HG03354 (cell line): ENCODE measurements around the gene HSD17B8.
"Not testable (repeated sequence)": the region's sequence is repeated elsewhere in the genome, so short reads cannot be mapped to it uniquely, and the experiment has no call there.

Source experiments
- ATAC-seq: cut with Tn5 transposase; IDR thresholded peaks from one replicate; pipeline ENCODE4 v1.9.1; 2021; ENCODE audit warnings: mild to moderate bottlenecking; ENCODE audit not compliant: unreplicated experiment, poor library complexity, severe bottlenecking

HSD17B8 gene

GRCh38 chr6:33204165-33204414, 365 bp upstream of the HSD17B8 start:
- ATAC-seq, result no peak

GRCh38 chr6:33205191-33206026, 954 bp downstream of the HSD17B8 start:
- no peak for ATAC-seq

DNA sequence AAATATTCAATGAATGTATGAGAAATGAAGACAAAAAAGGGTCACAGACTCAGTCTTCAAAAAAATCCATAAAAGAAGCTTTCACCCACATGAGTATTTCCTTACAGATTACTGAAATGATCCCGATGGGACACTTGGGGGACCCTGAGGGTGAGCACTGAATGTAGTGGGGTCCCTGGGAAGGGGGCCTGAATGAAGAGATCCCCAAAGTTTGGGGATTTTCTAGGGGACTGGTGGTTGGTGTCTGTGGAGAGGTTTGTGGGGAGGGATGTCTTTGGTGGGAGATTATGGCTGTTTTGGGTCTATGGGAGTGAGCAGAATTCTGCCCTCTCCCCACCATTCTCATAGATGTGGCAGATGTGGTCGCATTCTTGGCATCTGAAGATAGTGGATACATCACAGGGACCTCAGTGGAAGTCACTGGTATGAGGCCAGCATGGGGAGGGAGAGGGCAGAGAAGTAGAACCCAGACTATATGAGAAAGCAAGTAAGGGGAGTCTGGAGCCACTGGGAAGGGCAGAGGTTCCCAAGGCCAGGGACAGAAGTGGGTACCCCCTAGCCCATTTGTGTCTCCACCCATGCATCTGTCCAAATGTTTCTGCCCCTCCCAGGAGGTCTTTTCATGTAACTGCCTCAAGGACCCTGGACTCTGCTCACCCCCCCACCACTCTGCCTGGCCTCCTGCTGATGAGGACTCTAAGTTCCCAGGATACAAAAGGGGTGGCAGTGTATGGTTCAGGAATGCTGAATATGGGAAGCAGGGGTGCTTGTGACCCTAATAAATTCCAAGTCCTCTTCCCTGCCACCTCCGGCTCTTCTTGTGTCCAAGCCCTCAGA, 1.8 kb downstream of the HSD17B8 start:
- ATAC-seq, result no peak

DNA sequence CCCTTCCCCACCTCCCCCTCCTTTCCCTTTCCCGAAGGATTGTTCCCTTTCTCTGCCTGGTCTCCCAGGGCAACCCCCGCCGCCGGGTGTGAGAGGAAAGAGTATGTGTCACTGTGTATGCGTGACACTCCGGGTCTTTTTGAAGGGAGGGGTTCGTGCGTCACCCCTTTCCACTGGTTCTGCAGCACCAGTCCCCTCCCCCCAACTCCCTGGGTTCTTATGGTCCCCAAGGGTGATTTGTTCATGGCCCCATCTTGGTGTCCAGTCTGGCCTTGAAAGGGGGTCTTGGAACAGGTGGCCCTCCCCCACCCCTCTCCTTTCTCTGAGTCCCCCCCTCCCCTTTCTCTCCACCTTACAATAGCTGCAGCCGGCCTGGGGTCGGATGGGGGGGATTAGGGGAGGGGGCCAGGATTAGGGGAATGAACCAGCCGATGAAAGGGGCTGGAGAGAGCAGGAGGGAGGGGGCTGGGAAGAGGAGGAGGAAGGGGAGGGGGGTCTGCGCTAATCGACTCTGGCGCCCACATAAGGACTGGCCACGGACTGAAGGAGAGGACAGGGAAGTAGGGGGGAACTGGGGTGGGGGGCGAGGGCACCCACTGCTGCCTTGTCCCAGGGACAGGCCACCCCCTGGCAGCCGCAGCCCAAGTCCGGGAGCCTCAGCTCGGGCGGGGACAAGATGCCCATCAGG, 2.6 kb downstream of the HSD17B8 start:
- ATAC-seq, result no peak

GRCh38 chr6:33207552-33208090, 3.2 kb downstream of the HSD17B8 start:
- no peak for ATAC-seq

DNA sequence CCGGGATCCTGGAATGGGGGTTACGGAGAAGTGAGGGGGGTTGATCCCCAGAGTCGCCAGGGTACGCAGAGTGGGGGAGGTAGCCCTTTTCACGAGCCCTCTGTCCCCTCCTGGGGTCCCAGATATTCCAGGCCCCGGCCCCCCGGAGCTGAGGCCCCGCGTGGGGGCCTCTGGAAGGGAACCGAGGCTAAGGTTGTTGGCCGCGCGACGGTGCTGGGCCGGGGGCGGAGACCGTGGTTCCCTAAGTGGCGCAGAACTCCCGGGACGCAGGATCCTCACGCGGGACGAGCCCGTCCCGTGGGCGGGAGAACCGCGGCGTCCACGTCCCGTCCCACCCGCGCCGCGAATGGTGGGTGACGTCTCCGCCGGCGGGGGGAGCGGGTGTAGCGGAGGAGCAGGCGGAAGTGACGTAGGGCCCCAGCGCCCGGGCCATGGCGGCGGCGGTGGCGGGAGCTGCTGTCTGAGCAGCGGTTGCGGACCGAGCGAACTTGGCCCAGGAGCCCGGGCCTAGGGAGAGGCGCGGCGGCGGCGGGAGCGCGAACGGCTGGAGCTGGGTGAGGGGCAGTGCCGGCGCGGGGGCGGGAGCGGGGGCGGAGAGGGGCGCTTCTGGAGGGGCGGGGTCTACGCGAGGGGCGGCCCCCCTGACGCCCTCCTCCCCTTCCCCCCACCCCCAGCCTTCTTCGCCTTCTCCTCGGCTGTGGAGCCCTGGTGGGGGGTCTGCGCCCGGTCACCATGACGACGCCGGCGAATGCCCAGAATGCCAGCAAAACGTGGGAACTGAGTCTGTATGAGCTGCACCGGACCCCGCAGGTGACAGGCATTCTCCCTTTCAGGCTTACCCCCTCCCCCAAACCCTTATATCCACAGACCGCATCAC, 3.9 kb downstream of the HSD17B8 start, which contains the start of gene RING1:
RING1 (plus strand) TSS at position 410 of the 877 bp plus-strand sequence; CDS start at position 733, 323 bp downstream.
- ATAC-seq, result peak; percentile 57

DNA sequence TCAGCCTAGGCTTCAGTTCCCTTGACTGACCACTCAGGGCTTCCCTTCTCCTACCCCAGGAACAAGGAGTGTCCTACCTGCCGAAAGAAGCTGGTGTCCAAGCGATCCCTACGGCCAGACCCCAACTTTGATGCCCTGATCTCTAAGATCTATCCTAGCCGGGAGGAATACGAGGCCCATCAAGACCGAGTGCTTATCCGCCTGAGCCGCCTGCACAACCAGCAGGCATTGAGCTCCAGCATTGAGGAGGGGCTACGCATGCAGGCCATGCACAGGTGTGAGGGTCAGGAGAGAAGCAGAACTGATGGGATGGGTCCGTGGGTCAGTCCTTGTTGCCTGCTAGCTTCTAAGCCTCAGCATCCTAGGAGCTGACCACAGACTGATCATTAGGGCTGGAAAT, 5.4 kb downstream of the HSD17B8 start:
- ATAC-seq, result no peak

DNA sequence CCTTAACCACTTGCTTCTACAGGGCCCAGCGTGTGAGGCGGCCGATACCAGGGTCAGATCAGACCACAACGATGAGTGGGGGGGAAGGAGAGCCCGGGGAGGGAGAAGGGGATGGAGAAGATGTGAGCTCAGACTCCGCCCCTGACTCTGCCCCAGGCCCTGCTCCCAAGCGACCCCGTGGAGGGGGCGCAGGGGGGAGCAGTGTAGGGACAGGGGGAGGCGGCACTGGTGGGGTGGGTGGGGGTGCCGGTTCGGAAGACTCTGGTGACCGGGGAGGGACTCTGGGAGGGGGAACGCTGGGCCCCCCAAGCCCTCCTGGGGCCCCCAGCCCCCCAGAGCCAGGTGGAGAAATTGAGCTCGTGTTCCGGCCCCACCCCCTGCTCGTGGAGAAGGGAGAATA, 6.7 kb downstream of the HSD17B8 start:
- no peak for ATAC-seq

- ATAC-seq, result no peak
Measured at GRCh38 chr6:33211666-33212422, 7.4 kb downstream of the HSD17B8 start.

DNA sequence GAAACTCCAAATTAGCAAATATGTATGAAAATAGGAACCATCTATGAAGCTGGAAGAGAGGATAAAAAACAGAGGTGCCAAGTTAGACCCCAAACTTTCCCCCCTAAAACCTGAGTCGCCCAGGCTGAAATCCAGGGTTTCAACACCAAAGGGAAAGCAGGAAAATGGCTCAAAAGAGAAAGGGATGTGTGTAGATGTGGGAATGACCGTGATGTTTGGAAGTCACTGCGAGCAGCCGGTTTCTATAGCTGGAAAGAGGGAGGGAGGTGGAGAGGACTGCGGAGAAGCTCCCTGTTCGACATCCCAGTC, 8.4 kb downstream of the HSD17B8 start:
- no peak for ATAC-seq

DNA sequence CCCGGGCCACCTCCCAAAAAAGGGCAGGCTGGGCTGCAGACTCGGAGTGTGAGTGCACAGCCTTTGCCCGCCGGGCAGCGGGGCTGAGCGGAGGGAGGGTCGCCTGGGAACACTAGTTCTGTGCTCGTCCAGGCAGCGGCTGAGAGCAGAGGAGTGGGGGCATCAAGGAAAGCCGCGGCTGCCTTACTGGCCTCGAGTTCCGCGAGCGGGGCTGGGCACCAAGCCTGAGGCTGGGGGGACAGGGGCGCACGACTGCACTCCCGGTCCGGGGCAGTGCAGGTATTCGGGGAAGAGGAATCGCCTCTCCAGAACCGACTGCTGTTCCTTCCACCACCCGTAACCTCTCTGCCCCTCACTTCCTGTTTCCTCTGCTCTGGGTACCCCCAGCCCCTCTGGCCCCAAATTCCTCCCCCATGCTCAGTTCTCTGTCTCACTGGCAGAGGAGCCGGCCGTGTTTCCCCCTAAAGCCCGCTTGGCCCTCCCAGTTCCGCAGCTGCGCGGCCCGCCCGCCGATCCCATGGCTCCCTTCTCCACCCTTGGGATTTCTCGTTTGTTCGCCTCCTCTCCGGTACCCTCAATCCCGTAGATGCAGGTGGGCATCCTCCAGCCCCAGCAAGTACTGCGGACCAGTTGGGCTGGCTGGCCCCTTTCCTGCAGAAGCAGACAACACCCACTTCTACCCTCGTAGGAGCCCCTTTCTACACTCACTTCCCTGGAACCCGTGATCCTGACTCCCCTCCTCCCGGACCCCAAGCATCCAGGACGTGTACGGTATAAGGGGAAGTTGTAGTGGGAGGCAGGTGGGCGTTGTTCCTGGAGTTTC, 8.9 kb downstream of the HSD17B8 start:
- ATAC-seq, result no peak

DNA sequence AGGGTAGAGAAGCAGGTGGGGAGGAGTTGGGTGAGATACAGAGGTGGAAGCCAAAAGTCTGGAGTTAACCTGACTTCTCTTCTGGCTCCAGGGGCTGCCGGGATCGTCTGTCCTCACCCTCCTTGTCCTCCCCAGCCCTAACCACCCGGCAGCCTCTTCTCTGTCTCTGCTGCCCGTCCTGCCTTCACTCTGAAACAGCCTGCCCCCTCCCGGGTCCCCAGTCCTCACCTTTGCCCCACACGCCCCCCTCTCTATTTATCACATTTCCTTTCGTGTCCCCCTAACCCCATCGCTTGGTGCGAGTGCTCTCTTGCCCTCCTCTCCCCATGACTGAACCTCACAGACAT, 9.5 kb downstream of the HSD17B8 start:
- no peak for ATAC-seq

DNA sequence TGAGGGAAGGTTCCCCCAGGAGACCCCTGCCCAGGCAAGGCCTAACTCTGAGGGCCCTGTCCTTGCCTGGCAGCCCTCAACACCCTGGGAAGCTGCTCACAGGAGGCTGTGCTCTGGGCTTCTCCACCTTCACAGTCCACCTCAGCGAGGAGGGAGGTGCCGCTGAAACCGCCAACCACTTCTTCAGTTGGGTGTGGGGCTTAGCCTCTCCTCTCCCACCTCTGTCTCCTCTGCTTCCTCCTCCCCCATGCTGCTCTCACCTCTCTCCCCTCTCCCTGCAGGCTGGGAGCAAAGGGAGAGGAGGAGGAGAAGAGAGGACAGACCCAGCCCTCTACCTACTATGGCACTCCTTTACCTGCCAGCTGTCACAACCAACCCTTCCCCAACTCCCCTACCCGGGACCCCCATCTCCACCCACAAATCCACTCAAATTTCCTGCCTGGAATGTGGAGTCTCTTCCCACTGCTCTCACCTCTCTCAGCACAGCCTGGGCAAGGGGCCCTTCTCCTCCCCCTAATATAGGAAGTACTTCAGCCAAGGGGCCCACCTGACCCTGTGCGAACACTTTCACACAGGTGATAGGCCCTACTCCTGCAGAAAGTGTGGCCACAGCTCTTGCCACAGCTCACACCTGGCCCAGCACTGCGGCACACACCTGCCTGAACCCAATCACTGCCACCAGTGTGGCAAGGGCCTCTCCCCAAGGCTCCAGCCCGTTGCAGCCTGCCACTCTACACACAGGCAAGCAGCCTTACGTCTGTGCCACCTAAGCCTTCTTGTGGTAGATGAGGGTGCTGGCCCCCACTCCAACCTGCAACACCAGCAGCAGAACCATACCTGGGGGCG, 11.0 kb downstream of the HSD17B8 start:
- ATAC-seq, result no peak

DNA sequence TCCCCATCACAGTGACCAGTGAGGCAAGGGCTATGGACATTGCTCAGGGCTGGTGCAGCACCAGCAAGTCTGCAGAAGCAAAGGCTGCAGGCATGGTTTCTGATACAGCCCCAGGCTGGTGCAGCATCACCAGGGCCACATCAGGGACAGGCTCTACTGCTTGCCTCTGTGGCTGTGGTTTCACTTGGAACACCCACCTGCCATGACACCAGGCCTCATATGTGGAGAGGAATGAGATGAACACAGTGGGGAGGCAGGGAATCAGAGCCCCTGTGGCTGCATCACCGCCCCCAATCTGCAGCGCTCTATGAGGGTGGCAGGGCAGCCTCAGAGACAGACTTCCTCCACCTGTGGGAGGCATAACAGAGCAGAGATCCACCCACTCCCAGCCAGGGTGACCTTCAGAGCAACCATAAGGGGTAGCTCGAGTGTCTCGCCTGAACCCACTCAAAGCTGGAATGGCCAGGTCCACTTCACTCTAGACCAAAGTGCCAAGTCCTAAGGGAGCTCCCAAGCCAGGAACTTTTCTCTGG, 11.7 kb downstream of the HSD17B8 start:
- no peak for ATAC-seq

DNA sequence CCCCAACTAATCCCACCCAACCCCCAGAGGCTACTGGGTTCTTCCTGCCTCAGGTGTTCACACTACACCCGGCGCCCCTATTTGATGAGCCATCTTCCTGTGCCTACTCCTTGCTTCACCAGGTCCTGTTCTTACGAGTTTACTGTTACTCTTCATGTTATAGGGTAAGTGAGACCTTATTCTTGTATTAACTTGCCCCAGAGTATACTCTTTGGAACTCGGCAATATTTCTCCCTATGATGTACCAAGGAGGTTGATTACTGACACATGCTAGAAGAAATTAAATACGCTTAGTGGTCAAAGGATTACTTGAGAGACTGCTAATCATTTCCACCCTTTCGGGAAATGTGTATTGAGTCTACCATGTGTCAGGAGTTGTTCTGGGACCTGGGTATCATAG, 12.8 kb downstream of the HSD17B8 start:
- ATAC-seq, result no peak

- no peak for ATAC-seq
Measured at GRCh38 chr6:33217681-33218080, 13.2 kb downstream of the HSD17B8 start.

- not testable (repeated sequence) for ATAC-seq
Measured at GRCh38 chr6:33226503-33227120, 22.2 kb downstream of the HSD17B8 start.
